ENCODE data around the gene BRMS1.

The BRMS1 gene

DNA sequence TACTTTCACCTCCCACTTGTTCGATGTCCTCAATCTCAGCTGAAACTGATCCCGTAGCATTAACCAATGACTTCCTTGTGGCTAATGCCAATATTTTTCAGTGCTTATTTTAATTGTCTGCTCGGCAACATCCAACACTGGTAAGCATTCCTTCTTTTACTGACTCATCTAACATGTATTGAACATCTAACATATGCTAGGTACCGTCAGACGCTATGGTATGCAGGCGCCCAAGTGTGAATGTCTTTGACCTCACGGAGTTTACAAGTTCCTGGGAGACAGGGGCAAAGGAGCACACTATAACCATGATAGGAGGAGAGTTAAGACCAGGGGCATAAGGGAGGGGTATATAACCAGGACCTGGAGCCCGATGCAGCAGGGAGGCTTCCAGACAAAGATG is 1.7 kb downstream of the BRMS1 start:
- Histone ChIP-seq H3K36me3 (replicated peaks; ENCODE audit: insufficient read depth, low read length) (no peaks in the 10 kb centered on the region), H3K9me2 (replicated peaks; ENCODE audit: insufficient read depth, low read length) (no peaks in the 10 kb centered on the region), H3K27me3 (replicated peaks; ENCODE audit: insufficient read depth, low read length) (no peaks in the 10 kb centered on the region), H3K9ac (ENCODE audit: low read length) (no peak overlapping the region), H2AFZ (ENCODE audit: low read length) (no peak overlapping the region), H4K20me1 (ENCODE audit: insufficient read depth, low read length) (no peaks in the 10 kb centered on the region), H3K27ac (ENCODE audit: low read length) (no peak overlapping the region), H3K4me2 (ENCODE audit: low read depth, low read length) (no peak overlapping the region), H3K4me1 (ENCODE audit: low read length) (peaks cover 12% of the 10 kb centered on the region), H3F3A (ENCODE audit: insufficient read depth, low read length) (peaks cover 1% of the 10 kb centered on the region; the same call in 1 of the 2 replicates), H3K79me2 (ENCODE audit: low read length) (peaks cover 20% of the 10 kb centered on the region), H3K4me3 (ENCODE audit: low read length) (no peak overlapping the region), H3K9me3 (replicated peaks; ENCODE audit: insufficient read depth, low read length) (no peaks in the 10 kb centered on the region)
- TF ChIP-seq EZH2phosphoT487 (IDR thresholded peaks at IDR 0.05; ENCODE audit: low read length) (no peak), EZH2 (optimal IDR thresholded peaks at IDR 0.05; ENCODE audit: low read depth, low read length) (no peak)
- TF ChIP-seq, protein P1, sequence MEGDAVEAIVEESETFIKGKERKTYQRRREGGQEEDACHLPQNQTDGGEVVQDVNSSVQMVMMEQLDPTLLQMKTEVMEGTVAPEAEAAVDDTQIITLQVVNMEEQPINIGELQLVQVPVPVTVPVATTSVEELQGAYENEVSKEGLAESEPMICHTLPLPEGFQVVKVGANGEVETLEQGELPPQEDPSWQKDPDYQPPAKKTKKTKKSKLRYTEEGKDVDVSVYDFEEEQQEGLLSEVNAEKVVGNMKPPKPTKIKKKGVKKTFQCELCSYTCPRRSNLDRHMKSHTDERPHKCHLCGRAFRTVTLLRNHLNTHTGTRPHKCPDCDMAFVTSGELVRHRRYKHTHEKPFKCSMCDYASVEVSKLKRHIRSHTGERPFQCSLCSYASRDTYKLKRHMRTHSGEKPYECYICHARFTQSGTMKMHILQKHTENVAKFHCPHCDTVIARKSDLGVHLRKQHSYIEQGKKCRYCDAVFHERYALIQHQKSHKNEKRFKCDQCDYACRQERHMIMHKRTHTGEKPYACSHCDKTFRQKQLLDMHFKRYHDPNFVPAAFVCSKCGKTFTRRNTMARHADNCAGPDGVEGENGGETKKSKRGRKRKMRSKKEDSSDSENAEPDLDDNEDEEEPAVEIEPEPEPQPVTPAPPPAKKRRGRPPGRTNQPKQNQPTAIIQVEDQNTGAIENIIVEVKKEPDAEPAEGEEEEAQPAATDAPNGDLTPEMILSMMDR (IDR thresholded peaks at IDR 0.05; ENCODE audit: low read length) = no peak
- DNase-seq = no peak

DNA sequence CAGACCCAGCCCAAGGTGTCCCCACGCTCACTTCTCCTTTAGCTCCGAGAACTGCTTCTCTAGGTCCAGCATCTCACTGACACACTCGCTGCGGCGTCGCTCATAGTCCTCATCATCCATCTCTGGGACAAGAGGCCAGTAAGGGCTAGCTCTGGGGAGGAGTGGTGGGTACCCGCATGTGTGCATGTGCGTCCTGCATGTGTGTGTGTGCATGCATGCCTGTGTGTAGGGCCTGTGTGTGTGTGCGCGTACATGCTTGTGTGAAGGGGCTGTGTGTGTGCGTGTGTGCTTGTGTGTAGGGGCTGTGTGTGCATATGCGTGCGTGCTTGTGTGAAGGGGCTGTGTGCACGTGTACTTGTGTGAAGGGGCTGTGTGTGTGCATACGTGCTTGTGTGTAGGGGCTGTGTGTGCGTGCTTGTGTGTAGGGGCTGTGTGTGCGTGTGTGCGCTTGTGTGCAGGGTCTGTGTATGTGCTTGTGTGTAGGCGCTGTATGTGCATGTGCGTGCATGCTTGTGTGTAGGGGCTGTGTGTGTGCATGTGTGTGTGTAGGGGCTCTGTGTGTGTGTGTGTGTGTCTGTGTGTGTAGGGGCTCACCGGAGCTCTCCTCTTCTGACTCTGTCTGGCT is 3.3 kb downstream of the BRMS1 start:
- DNase-seq = no peak
- Histone ChIP-seq H3K27ac (ENCODE audit: low read length) (no peak overlapping the region), H3K9ac (ENCODE audit: low read length) (no peak overlapping the region), H3K4me3 (ENCODE audit: low read length) (no peak overlapping the region), H3K27me3 (replicated peaks; ENCODE audit: insufficient read depth, low read length) (no peaks in the 10 kb centered on the region), H3K36me3 (replicated peaks; ENCODE audit: insufficient read depth, low read length) (no peaks in the 10 kb centered on the region), H3K4me2 (ENCODE audit: low read depth, low read length) (no peak overlapping the region), H3K79me2 (ENCODE audit: low read length) (peaks cover 20% of the 10 kb centered on the region), H3K9me3 (replicated peaks; ENCODE audit: insufficient read depth, low read length) (no peaks in the 10 kb centered on the region), H2AFZ (ENCODE audit: low read length) (no peak overlapping the region), H3K9me2 (replicated peaks; ENCODE audit: insufficient read depth, low read length) (no peaks in the 10 kb centered on the region), H3F3A (ENCODE audit: insufficient read depth, low read length) (no peaks in the 10 kb centered on the region), H3K4me1 (ENCODE audit: low read length) (peaks cover 9% of the 10 kb centered on the region), H4K20me1 (ENCODE audit: insufficient read depth, low read length) (no peaks in the 10 kb centered on the region)
- TF ChIP-seq EZH2 (optimal IDR thresholded peaks at IDR 0.05; ENCODE audit: low read depth, low read length) (no peak), EZH2phosphoT487 (IDR thresholded peaks at IDR 0.05; ENCODE audit: low read length) (no peak)
- TF ChIP-seq, protein P1 (IDR thresholded peaks at IDR 0.05; ENCODE audit: low read length) = no peak

DNA sequence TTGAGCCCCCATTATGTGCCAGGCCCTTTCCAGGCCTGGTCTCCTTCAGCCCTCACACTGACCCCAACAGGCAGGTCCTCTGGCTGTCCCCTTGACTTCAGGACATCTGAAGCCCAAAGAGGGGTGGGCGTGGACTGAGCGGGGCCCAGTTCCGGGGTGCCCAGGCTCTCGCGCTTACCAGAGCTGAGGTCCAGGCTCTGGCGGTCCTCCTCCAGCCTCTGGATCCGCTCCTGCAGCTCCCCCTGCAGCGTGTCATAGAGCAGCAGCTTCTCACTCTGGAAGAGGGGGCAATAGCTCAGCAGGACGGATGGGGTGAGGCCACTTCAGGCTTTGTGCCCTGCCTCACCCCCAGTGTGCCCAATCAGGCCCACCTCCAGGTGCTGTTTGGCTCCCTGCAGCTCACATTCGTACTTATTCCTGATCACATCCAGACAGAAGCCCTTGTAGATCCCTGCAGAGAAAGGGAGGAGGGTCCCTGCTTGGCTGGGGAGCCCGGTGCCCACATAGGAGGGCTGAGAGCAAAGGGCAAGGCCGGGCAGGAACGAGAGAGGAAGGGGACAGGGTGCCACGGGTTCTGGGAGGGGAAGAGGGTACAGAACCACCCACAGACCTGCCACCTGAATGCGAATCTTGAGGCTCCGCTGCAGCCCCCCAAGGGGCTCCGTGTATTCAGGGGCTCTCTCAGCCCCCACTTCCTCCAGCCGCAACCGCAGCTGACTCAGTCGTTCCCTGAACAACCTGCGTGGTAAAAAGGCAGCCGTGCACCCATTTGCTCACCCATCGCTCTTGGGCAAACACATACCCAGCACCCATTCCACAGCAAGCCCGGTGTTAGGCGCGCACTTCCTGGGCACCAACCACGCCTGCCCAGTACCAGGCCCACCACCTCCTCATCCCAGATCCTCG is 4.1 kb downstream of the BRMS1 start:
- H3K4me2 ChIP-seq (ENCODE audit: low read depth, low read length) = no peak overlapping the region
- peaks cover 20% of the 10 kb centered on the region for H3K79me2 ChIP-seq (ENCODE audit: low read length)
- no peak overlapping the region for H3K9ac ChIP-seq (ENCODE audit: low read length)
- TF ChIP-seq EZH2 (optimal IDR thresholded peaks at IDR 0.05; ENCODE audit: low read depth, low read length) (no peak), EZH2phosphoT487 (IDR thresholded peaks at IDR 0.05; ENCODE audit: low read length) (no peak)
- TF ChIP-seq, protein P1 (IDR thresholded peaks at IDR 0.05; ENCODE audit: low read length) = no peak
- H4K20me1 ChIP-seq (ENCODE audit: insufficient read depth, low read length) = no peaks in the 10 kb centered on the region
- peaks cover 9% of the 10 kb centered on the region for H3K4me1 ChIP-seq (ENCODE audit: low read length)
- no peak overlapping the region for H2AFZ ChIP-seq (ENCODE audit: low read length)
- H3F3A ChIP-seq (ENCODE audit: insufficient read depth, low read length) = no peaks in the 10 kb centered on the region
- H3K27me3 ChIP-seq (replicated peaks; ENCODE audit: insufficient read depth, low read length) = no peaks in the 10 kb centered on the region; the same call in 1 of the 2 replicates
- no peaks in the 10 kb centered on the region for H3K9me2 ChIP-seq (replicated peaks; ENCODE audit: insufficient read depth, low read length)
- no peak for DNase-seq
- H3K36me3 ChIP-seq (replicated peaks; ENCODE audit: insufficient read depth, low read length) = no peaks in the 10 kb centered on the region
- H3K9me3 ChIP-seq (replicated peaks; ENCODE audit: insufficient read depth, low read length) = no peaks in the 10 kb centered on the region
- H3K4me3 ChIP-seq (ENCODE audit: low read length) = no peak overlapping the region
- H3K27ac ChIP-seq (ENCODE audit: low read length) = no peak overlapping the region

All from MM.1S (cell line).